ENCODE data around the gene ANKHD1. TPM values are rescaled to one million over a fixed set of nuclear protein-coding genes. Genes with fewer than 3 reads are reported as not detected.

ANKHD1 gene
- total and polyA plus RNA-seq, 2 of the 8 experiments (the other 6 are each of a cell fraction or from before 2014, with no cell fraction given) = 69.9 to 108 TPM

- Histone ChIP-seq H3K79me1 (ENCODE audit: low read depth, low read length) (no peaks in the 10 kb centered on the region), H3K27me3 (replicated peaks in 1 of 4; ENCODE audit: control insufficient read depth in 3 of 4, extremely low read depth in 1 of 4, insufficient read depth in 3 of 4, low read length in 3 of 4) (no peaks in the 10 kb centered on the region), H3K18ac (ENCODE audit: extremely low read depth, low read length) (no peak overlapping the region), H2BK15ac (ENCODE audit: low read length) (no peak overlapping the region), H2AFZ (ENCODE audit: low read length) (no peak overlapping the region), H3K56ac (replicated peaks; ENCODE audit: insufficient read length, low read depth, low read length) (no peak overlapping the region), H2BK120ac (replicated peaks; ENCODE audit: low read depth, low read length) (no peak overlapping the region), H3K23ac (ENCODE audit: insufficient read length) (no peak overlapping the region), H3K4ac (replicated peaks; ENCODE audit: insufficient read length, low read depth, low read length) (no peak overlapping the region), H3K14ac (ENCODE audit: insufficient read length) (no peak overlapping the region), H2BK20ac (ENCODE audit: low read length) (no peak overlapping the region), H4K20me1 (replicated peaks in 1 of 2; ENCODE audit: control insufficient read depth in 1 of 2, insufficient read depth in 2 of 2, low read length in 2 of 2) (no peaks in the 10 kb centered on the region), H3K9me3 (ENCODE audit: insufficient read depth in 2 of 2, low read depth in 1 of 2, low read length in 1 of 2) (no peaks in the 10 kb centered on the region), H3K79me2 (ENCODE audit: control insufficient read depth in 1 of 2, insufficient read depth in 2 of 2, low read length in 2 of 2) (no peaks in the 10 kb centered on the region), H2BK5ac (ENCODE audit: low read depth, low read length) (no peak overlapping the region), H4K91ac (replicated peaks; ENCODE audit: insufficient read length, low read length) (no peak overlapping the region), H3K27ac (ENCODE audit: low read depth, low read length) (no peak overlapping the region), H4K5ac (ENCODE audit: insufficient read length, low read depth, low read length) (no peak overlapping the region), H3K4me3 (ENCODE audit: extremely low read depth in 1 of 4, insufficient read depth in 2 of 4, low read depth in 3 of 4, low read length in 4 of 4) (no peak overlapping the region), H4K8ac (ENCODE audit: extremely low read depth, insufficient read depth, low read length) (no peak overlapping the region), H3K9ac (replicated peaks in 1 of 4; ENCODE audit: extremely low read depth in 1 of 4, low read depth in 3 of 4, low read length in 3 of 4) (no peak overlapping the region), H3K23me2 (ENCODE audit: low read depth, low read length) (no peaks in the 10 kb centered on the region), H3K36me3 (ENCODE audit: control insufficient read depth in 2 of 4, insufficient read depth in 4 of 4, low read length in 3 of 4) (peaks cover 0 to 23% (median 9%) of the 10 kb centered on the region in 4 experiments; a peak in 5 of 8 replicates), H2AK5ac (ENCODE audit: low read depth, low read length) (no peak overlapping the region), H3K4me1 (replicated peaks in 1 of 4; ENCODE audit: control insufficient read depth in 3 of 4, insufficient read depth in 4 of 4, low read length in 3 of 4) (no peaks in the 10 kb centered on the region), H3K4me2 (ENCODE audit: insufficient read depth in 1 of 2, low read depth in 2 of 2, low read length in 2 of 2) (no peak overlapping the region), H2BK12ac (ENCODE audit: low read depth, low read length) (no peak overlapping the region)
- ChIA-PET POLR2A (ENCODE audit: partially characterized antibody) (no interaction called here), CTCF (ENCODE audit: partially characterized antibody) (no interaction called here)
- FAIRE-seq = no peak
- 84% methylated on average over 1 of the region's 1 CpG; no CpG with 5 or more reads in 1 of the 2 experiments for WGBS, 2 experiments (ENCODE audit: extremely low coverage in 1 of 2, insufficient coverage in 1 of 2, insufficient read length in 1 of 2, insufficient replicate concordance in 2 of 2, low coverage in 1 of 2, low lambda C conversion rate in 2 of 2, missing lambda C conversion rate in 1 of 2)
- DNase-seq (ENCODE audit: low read depth in 1 of 2, low spot score in 2 of 2) = no peak
- TF ChIP-seq SIN3A (conservative IDR thresholded peaks at IDR 0.05 in 1 of 2, IDR thresholded peaks at IDR 0.05 in 1 of 2; ENCODE audit: low read depth in 1 of 2, low read length in 2 of 2) = no peak
- TF ChIP-seq HDAC6 (IDR thresholded peaks at IDR 0.05; ENCODE audit: low read depth, low read length) = no peak
- TF ChIP-seq CREB1 (IDR thresholded peaks at IDR 0.05) = no peak
- no peak for TF ChIP-seq ATF3 (IDR thresholded peaks at IDR 0.05; ENCODE audit: insufficient read depth, low read depth, low read length)
- TF ChIP-seq ASH2L (IDR thresholded peaks at IDR 0.05; ENCODE audit: low read length) = no peak
- TF ChIP-seq RBBP5 (IDR thresholded peaks at IDR 0.05; ENCODE audit: borderline replicate concordance, low read depth, low read length) = no peak
These were observed 97.0 kb downstream of the ANKHD1 start for GRCh38 chr5:140498591-140498990.

Measured in H1 (cell line).